Daoy (cell line): ENCODE data around the gene CSTPP1. TPM values are rescaled to one million over a fixed set of nuclear protein-coding genes. Genes with fewer than 3 reads are reported as not detected.
"Not testable (repeated sequence)": the region's sequence is repeated elsewhere in the genome, so short reads cannot be mapped to it uniquely, and the experiment has no call there.

Experiments used
- DNase-seq: peaks from one replicate; pipeline ENCODE4 v3.0.0-alpha.2; 2015; ENCODE audit warnings: low read depth
- total RNA-seq: library from RNA; depleted of rRNA; stranded (reverse); fragments of >200 nt; shearing (Covaris generic); gene quantifications from 2 replicates; pipeline ENCODE4 v1.2.3, GENCODE V29; 2014; rRNA removed

The CSTPP1 gene
- total RNA-seq, 1 experiment from 2014 or later, result 16.1 TPM

DNA sequence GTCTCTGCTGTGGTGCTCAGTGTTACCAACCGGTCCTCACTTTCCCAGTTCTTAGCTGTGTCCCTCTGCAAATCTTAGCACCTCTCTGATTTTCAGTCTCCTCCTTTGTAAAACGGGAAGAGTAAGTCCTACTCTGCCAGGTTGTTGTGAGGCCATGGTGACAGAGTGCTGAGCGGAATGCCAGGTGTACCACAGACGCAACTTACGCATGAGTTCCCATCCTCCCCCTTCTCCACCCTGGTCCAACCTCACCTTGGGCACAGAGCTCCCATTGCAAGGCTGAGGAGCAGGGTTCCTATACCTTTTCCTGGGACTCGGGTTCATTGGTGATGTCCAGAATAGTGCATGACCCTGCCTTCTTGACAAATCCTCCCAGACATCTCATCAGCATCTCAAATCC, 270.9 kb downstream of the CSTPP1 start:
- no peak for DNase-seq

DNA sequence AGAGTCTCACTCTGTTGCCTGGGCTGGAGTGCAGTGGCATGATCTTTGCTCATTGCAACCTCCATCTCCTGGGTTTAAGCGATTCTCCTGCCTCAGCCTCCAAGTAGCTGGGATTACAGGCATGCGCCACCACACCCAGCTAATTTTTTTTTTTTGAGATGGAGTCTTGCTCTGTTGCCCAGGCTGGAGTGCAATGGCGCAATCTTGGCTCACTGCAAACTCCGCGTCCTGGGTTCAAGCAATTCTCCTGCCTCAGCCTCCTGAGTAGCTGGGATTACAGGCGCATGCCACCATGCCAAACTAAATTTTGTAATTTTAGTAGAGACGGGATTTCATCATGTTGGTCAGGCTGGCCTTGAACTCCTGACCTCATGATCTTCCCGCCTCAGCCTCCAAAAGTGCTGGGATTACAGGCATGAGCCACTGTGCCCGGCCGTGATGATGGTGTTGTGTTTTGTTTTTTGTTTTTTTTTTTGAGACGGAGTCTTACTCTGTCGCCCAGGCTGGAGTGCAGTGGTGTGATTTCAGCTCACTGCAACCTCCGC, 271.5 kb downstream of the CSTPP1 start:
- DNase-seq, result not testable (repeated sequence)

DNA sequence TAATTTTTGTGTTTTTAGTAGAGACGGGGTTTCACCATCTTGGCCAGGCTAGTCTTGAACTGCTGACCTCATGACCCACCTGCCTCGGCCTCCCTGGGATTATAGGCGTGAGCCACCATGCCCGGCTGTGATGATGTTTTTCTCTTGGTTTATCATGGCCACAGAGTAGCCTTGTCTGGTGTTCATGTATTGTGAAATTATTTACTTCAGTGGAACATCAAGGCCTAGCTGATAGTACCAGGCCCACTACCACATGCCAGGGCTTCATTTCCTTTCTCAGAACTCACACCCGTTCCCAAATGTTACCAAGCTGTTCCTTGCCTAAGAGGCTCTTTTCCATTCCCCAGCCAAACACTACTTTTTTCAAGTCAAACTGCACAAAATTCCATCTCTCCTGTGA, 272.1 kb downstream of the CSTPP1 start:
- DNase-seq, result no peak

Other genes with a start within 250 kb of the CSTPP1 start
- gene ARHGAP1, start 236.1 kb upstream of the CSTPP1 start, total RNA-seq, result 12.6 and 15.4 TPM in 2 replicates
- 10.4 and 21.0 TPM in 2 replicates for gene ZNF408, start 235.7 kb upstream of the CSTPP1 start, total RNA-seq
- not detected in 2 replicates for gene F2, start 217.5 kb upstream of the CSTPP1 start, total RNA-seq
- 86.5 and 96.6 TPM in 2 replicates for gene CKAP5, start 90.5 kb upstream of the CSTPP1 start, total RNA-seq
- 1.1 and 1.7 TPM in 2 replicates for gene LRP4, start 18.2 kb upstream of the CSTPP1 start, total RNA-seq
- 83.8 and 92.1 TPM in 2 replicates for gene ARFGAP2, start 240.1 kb downstream of the CSTPP1 start, total RNA-seq
- gene PACSIN3, start 249.7 kb downstream of the CSTPP1 start, total RNA-seq, result 32.5 and 38.2 TPM in 2 replicates